Measurements from ENCODE around the gene COA4.

- TF ChIP-seq POLR2A (IDR thresholded peaks at IDR 0.05; ENCODE audit: borderline replicate concordance, extremely low read depth, insufficient read depth, insufficient read length) (no peak), CEBPB (IDR thresholded peaks at IDR 0.05; ENCODE audit: low read depth) (no peak), CTCF (IDR thresholded peaks at IDR 0.05 in 2 of 3, conservative IDR thresholded peaks at IDR 0.05 in 1 of 3; ENCODE audit: borderline replicate concordance in 1 of 3, insufficient read depth in 1 of 3, low read depth in 2 of 3, low read length in 2 of 3) (no peak), YY1 (IDR thresholded peaks at IDR 0.05; ENCODE audit: extremely low read depth, insufficient replicate concordance, low read depth, low read length) (no peak)
Observed at GRCh38 chr11:73859671-73860070, 17.0 kb downstream of the COA4 start.

Measured in HCT116 (cell line).